Vagina (tissue), 2 donors: Measurements from ENCODE around the gene TMEM234. TPM values are rescaled to one million over a fixed set of nuclear protein-coding genes. Genes with fewer than 3 reads are reported as not detected.

Experiments
- DNase-seq, 2 donors: peaks; one replicate each; pipeline ENCODE4 v3.0.0-alpha.2; 2017; ENCODE audit errors: extremely low spot score in 2 of 2
- H3K27ac ChIP-seq: fragments of 200-600 bp; sonication (generic); one replicate; pipeline ENCODE4 v1.5.1; 2019
- H3K27me3 ChIP-seq: fragments of 200-600 bp; sonication (generic); one replicate; pipeline ENCODE4 v1.5.1; 2019
- H3K36me3 ChIP-seq, 2 donors: fragments of 200-600 bp; sonication (generic); one replicate each; pipeline ENCODE4 v1.5.1; 2017 to 2019
- H3K4me1 ChIP-seq: fragments of 200-600 bp; sonication (generic); one replicate; pipeline ENCODE4 v1.5.1; 2019
- H3K4me3 ChIP-seq, 2 donors: fragments of 200-600 bp; sonication (generic); 1 replicate in 1 of 2; 2 replicates in 1 of 2; pipeline ENCODE4 v1.5.1; 2016 to 2019
- H3K9me3 ChIP-seq: fragments of 200-600 bp; sonication (generic); one replicate; pipeline ENCODE4 v1.5.1; 2019
- CTCF ChIP-seq, 3 experiments: fragments of 450-650 bp in 2 of 3; fragments of 200-600 bp in 1 of 3; sonication (generic) in 1 of 3; IDR thresholded peaks; one replicate each; pipeline ENCODE4 v1.5.1; 2017 to 2019; ENCODE audit warnings: antibody characterized with exemption in 3 of 3, mild to moderate bottlenecking in 2 of 3, moderate library complexity in 2 of 3
- POLR2A ChIP-seq, 2 donors: fragments of 450-650 bp; IDR thresholded peaks; one replicate each; pipeline ENCODE4 v1.6.1; 2017; ENCODE audit warnings: antibody characterized with exemption in 2 of 2, mild to moderate bottlenecking in 2 of 2, moderate library complexity in 2 of 2
- POLR2AphosphoS5 ChIP-seq, 2 donors: sonication (generic); formaldehyde crosslinking; IDR thresholded peaks; one replicate each; pipeline ENCODE4 v1.9.0; 2017; ENCODE audit warnings: antibody characterized with exemption in 2 of 2, mild to moderate bottlenecking in 2 of 2, low read depth in 1 of 2; ENCODE audit not compliant: insufficient read depth in 1 of 2
- intact Hi-C: fragments of 100-400 bp; cut with DNase I; formaldehyde crosslinking; loops from one replicate; pipeline ENCODE4 v1.15.1; 2023
- total RNA-seq: library from RNA; depleted of rRNA; stranded (reverse); fragments of >200 nt; gene quantifications from one replicate; pipeline ENCODE4 v1.2.3, GENCODE V29; 2016

Gene TMEM234
- total RNA-seq, 1 donor from 2014 or later: 8.3 TPM

- Histone ChIP-seq H3K9me3 (no peaks in the 10 kb centered on the region), H3K4me3 (no peak overlapping the region), H3K4me1 (peaks cover 22% of the 10 kb centered on the region), H3K36me3 (peaks cover 0 to 79% of the 10 kb centered on the region in 2 donors), H3K27me3 (no peaks in the 10 kb centered on the region), H3K27ac (no peak overlapping the region)
- intact Hi-C loops: no loop called here
- TF ChIP-seq CTCF (IDR thresholded peaks at IDR 0.05) (no peak), POLR2AphosphoS5 (IDR thresholded peaks at IDR 0.05; ENCODE audit: insufficient read depth in 1 of 2, low read depth in 1 of 2) (no peak), POLR2A (IDR thresholded peaks at IDR 0.05) (no peak)
- DNase-seq: no peak
Measured at GRCh38 chr1:32187850-32188249, 34.3 kb downstream of the TMEM234 start.

- DNase-seq: no peak
- H3K27ac ChIP-seq: no peak overlapping the region
- H3K36me3 ChIP-seq: peaks cover 0 to 77% of the 10 kb centered on the region in 2 donors
- intact Hi-C loops: no loop called here
- H3K4me3 ChIP-seq: no peak overlapping the region
- TF ChIP-seq CTCF (IDR thresholded peaks at IDR 0.05) (no peak), POLR2A (IDR thresholded peaks at IDR 0.05) (no peak), POLR2AphosphoS5 (IDR thresholded peaks at IDR 0.05; ENCODE audit: insufficient read depth in 1 of 2, low read depth in 1 of 2) (no peak)
- H3K4me1 ChIP-seq: peaks cover 36% of the 10 kb centered on the region
- no peaks in the 10 kb centered on the region for H3K9me3 ChIP-seq
- H3K27me3 ChIP-seq: no peaks in the 10 kb centered on the region
Measured at GRCh38 chr1:32186491-32186890, 35.7 kb downstream of the TMEM234 start.

GRCh38 chr1:32186077-32186476, 36.1 kb downstream of the TMEM234 start:
- peaks cover 0 to 77% of the 10 kb centered on the region in 2 donors for H3K36me3 ChIP-seq
- TF ChIP-seq CTCF (IDR thresholded peaks at IDR 0.05) (no peak), POLR2AphosphoS5 (IDR thresholded peaks at IDR 0.05; ENCODE audit: insufficient read depth in 1 of 2, low read depth in 1 of 2) (no peak), POLR2A (IDR thresholded peaks at IDR 0.05) (no peak)
- no peak for DNase-seq
- H3K27me3 ChIP-seq: no peaks in the 10 kb centered on the region
- H3K4me3 ChIP-seq: no peak overlapping the region
- H3K9me3 ChIP-seq: no peaks in the 10 kb centered on the region
- intact Hi-C loops: no loop called here
- no peak overlapping the region for H3K27ac ChIP-seq
- peaks cover 40% of the 10 kb centered on the region for H3K4me1 ChIP-seq

GRCh38 chr1:32184650-32185049, 37.5 kb downstream of the TMEM234 start:
- no peaks in the 10 kb centered on the region for H3K27me3 ChIP-seq
- H3K4me3 ChIP-seq: no peak overlapping the region
- no peak for TF ChIP-seq POLR2A (IDR thresholded peaks at IDR 0.05)
- no peak for TF ChIP-seq POLR2AphosphoS5 (IDR thresholded peaks at IDR 0.05; ENCODE audit: insufficient read depth in 1 of 2, low read depth in 1 of 2)
- TF ChIP-seq CTCF (IDR thresholded peaks at IDR 0.05): no peak
- H3K4me1 ChIP-seq: peaks cover 49% of the 10 kb centered on the region
- no peaks in the 10 kb centered on the region for H3K9me3 ChIP-seq
- intact Hi-C loops: no loop called here
- peaks cover 0 to 64% of the 10 kb centered on the region in 2 donors for H3K36me3 ChIP-seq
- DNase-seq: no peak
- no peak overlapping the region for H3K27ac ChIP-seq

- H3K9me3 ChIP-seq: no peaks in the 10 kb centered on the region
- intact Hi-C loops: no loop called here
- H3K27ac ChIP-seq: no peak overlapping the region
- no peak for TF ChIP-seq POLR2A (IDR thresholded peaks at IDR 0.05)
- no peak for TF ChIP-seq POLR2AphosphoS5 (IDR thresholded peaks at IDR 0.05; ENCODE audit: insufficient read depth in 1 of 2, low read depth in 1 of 2)
- no peak for TF ChIP-seq CTCF (IDR thresholded peaks at IDR 0.05)
- H3K27me3 ChIP-seq: no peaks in the 10 kb centered on the region
- no peak overlapping the region for H3K4me3 ChIP-seq
- H3K36me3 ChIP-seq: peaks cover 0 to 39% of the 10 kb centered on the region in 2 donors
- DNase-seq: no peak
- H3K4me1 ChIP-seq: peaks cover 55% of the 10 kb centered on the region
Measured at GRCh38 chr1:32182060-32182459, 40.1 kb downstream of the TMEM234 start.
